GM18870 (cell line): ENCODE results near the gene SLC16A8.

Experiments
- ATAC-seq: cut with Tn5 transposase; IDR thresholded peaks from one replicate; pipeline ENCODE4 v1.9.1; 2021; ENCODE audit warnings: moderate library complexity; ENCODE audit not compliant: unreplicated experiment

Gene SLC16A8

GRCh38 chr22:38032681-38033521, 51.1 kb downstream of the SLC16A8 start:
- no peak for ATAC-seq

- no peak for ATAC-seq
These were observed 52.5 kb downstream of the SLC16A8 start for GRCh38 chr22:38031491-38031890.

GRCh38 chr22:38030311-38031133, 53.5 kb downstream of the SLC16A8 start:
- ATAC-seq = no peak

GRCh38 chr22:38029901-38030300, 54.1 kb downstream of the SLC16A8 start:
- no peak for ATAC-seq

- ATAC-seq = no peak
These were observed 54.6 kb downstream of the SLC16A8 start for GRCh38 chr22:38029370-38029769.

- no peak for ATAC-seq
These were observed 55.4 kb downstream of the SLC16A8 start for GRCh38 chr22:38028344-38029130.
